Measurements from ENCODE around the gene ANKRD33B. TPM values are rescaled to one million over a fixed set of nuclear protein-coding genes. Genes with fewer than 3 reads are reported as not detected.
"Not testable (repeated sequence)": the region's sequence is repeated elsewhere in the genome, so short reads cannot be mapped to it uniquely, and the experiment has no call there.

The ANKRD33B gene
- total and polyA plus RNA-seq, 2 experiments from 2014 or later = 2.9 to 15.4 TPM

DNA sequence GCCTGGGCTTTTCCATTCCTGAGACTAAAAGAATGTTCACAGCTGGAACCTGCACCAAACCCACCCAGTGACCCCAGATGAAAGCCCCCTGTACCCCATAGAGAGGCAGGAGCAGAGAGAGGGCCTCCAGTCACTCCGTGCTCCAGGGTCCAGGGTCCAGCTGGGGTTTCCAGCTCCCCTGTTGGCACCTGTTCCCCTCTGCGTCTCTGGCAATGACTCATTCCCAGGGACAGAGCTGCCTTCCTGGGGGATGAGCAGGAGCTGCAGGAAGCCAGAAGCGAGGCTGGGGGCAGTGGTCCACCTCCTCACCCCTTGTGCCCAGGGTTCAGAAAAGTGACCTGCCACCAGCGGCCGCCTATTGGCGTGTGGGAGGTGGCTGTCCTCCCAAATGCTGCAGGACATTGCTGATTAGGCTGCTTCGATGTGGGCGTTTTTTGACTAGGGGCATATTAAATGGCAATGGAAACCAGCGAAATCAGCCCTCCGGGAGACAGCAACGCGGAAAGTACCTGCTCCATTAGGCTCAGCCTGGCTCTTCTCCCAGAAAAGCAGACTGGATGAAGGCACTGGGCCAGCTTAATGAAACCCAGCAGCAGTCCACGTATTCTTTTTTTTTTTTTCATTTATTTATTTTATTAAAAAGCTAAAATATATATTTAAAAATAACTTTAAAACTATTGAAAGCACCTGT is 99.8 kb downstream of the ANKRD33B start (continued):
- no peak for TF ChIP-seq ZNF462 (CRISPR knock-in tag; IDR thresholded peaks at IDR 0.05)

- H3F3A ChIP-seq (replicated peaks; ENCODE audit: low read depth); H3K36me3 ChIP-seq (ENCODE audit: insufficient read depth); H3K4me3 ChIP-seq; H3K4me1 ChIP-seq (ENCODE audit: insufficient read depth); H3K27ac Mint-ChIP-seq; H3K79me2 ChIP-seq (replicated peaks; ENCODE audit: insufficient read depth); H3K4me3 Mint-ChIP-seq; H3K27me3 ChIP-seq (ENCODE audit: insufficient read depth); H3K9me3 Mint-ChIP-seq; H4K20me1 ChIP-seq (replicated peaks; ENCODE audit: insufficient read depth); DNase-seq (ENCODE audit: low spot score); H3K36me3 Mint-ChIP-seq (ENCODE audit: low read depth); ATAC-seq; H2AFZ ChIP-seq; H3K4me2 ChIP-seq; H3K27ac ChIP-seq (ENCODE audit: low read depth): not testable (repeated sequence)
- Mint-ChIP-seq H3K27me3 (ENCODE audit: insufficient read depth, low read depth, poor library complexity) (peaks cover 13% of the 10 kb centered on the region), H3K4me1 (peaks cover 22% of the 10 kb centered on the region; the same call in 2 of the 3 replicates)
- peaks cover 12% of the 10 kb centered on the region; the same call in 1 of the 2 replicates for H3K9me2 ChIP-seq (ENCODE audit: insufficient read depth)
These were observed 100.4 kb downstream of the ANKRD33B start for GRCh38 chr5:10664180-10664769.

GRCh38 chr5:10665799-10666198 is 101.9 kb downstream of the ANKRD33B start:
- Mint-ChIP-seq H3K9me3 (peaks cover 3% of the 10 kb centered on the region; the same call in 1 of the 3 replicates), H3K27me3 (ENCODE audit: insufficient read depth, low read depth, poor library complexity) (peaks cover 13% of the 10 kb centered on the region), H3K36me3 (ENCODE audit: low read depth) (no peaks in the 10 kb centered on the region), H3K4me3 (no peak overlapping the region), H3K4me1 (peaks cover 22% of the 10 kb centered on the region; the same call in 2 of the 3 replicates), H3K27ac (no peak overlapping the region)
- no peaks in the 10 kb centered on the region; the same call in 1 of the 2 replicates for H3K4me1 ChIP-seq (ENCODE audit: insufficient read depth)
- no peak overlapping the region for H3K4me2 ChIP-seq
- H3F3A ChIP-seq (replicated peaks; ENCODE audit: low read depth) = no peaks in the 10 kb centered on the region
- DNase-seq (ENCODE audit: low spot score) (no peak), ATAC-seq (no peak)
- no peak overlapping the region for H3K27ac ChIP-seq (ENCODE audit: low read depth)
- no peaks in the 10 kb centered on the region for H4K20me1 ChIP-seq (replicated peaks; ENCODE audit: insufficient read depth)
- H3K4me3 ChIP-seq = no peak overlapping the region
- no peaks in the 10 kb centered on the region for H3K79me2 ChIP-seq (replicated peaks; ENCODE audit: insufficient read depth)
- no peaks in the 10 kb centered on the region for H3K27me3 ChIP-seq (ENCODE audit: insufficient read depth)
- no peak overlapping the region for H2AFZ ChIP-seq
- no peaks in the 10 kb centered on the region for H3K36me3 ChIP-seq (ENCODE audit: insufficient read depth)
- peaks cover 12% of the 10 kb centered on the region; the same call in 1 of the 2 replicates for H3K9me2 ChIP-seq (ENCODE audit: insufficient read depth)
- no peak for TF ChIP-seq ZNF462 (CRISPR knock-in tag; IDR thresholded peaks at IDR 0.05)

Measured in GM23338 (cell line).